Liver (tissue), 3 donors: ENCODE data around the gene HUWE1.

Experiments
- EGR1 ChIP-seq, 2 donors: IDR thresholded peaks; 2 replicates each; pipeline ENCODE4 v1.6.1; 2016 to 2018; ENCODE audit warnings: antibody characterized with exemption in 2 of 2, low read depth in 2 of 2
- FOXA1 ChIP-seq: IDR thresholded peaks from 2 replicates; pipeline ENCODE4 v1.6.1; 2016; ENCODE audit warnings: antibody characterized with exemption
- GABPA ChIP-seq, 2 donors: IDR thresholded peaks in 1 of 2; conservative IDR thresholded peaks in 1 of 2; 2 replicates each; pipeline ENCODE4 v1.6.1; 2016; ENCODE audit warnings: antibody characterized with exemption in 2 of 2, mild to moderate bottlenecking in 1 of 2, moderate library complexity in 1 of 2
- JUND ChIP-seq, 2 donors: IDR thresholded peaks; 2 replicates each; pipeline ENCODE4 v1.6.1; 2016; ENCODE audit warnings: antibody characterized with exemption in 2 of 2
- NR2F2 ChIP-seq: IDR thresholded peaks from 2 replicates; pipeline ENCODE4 v1.6.1; 2016; ENCODE audit warnings: antibody characterized with exemption
- RAD21 ChIP-seq, 2 donors: IDR thresholded peaks; 2 replicates each; pipeline ENCODE4 v1.6.1; 2016; ENCODE audit warnings: antibody characterized with exemption in 2 of 2, mild to moderate bottlenecking in 2 of 2
- SP1 ChIP-seq: IDR thresholded peaks from 2 replicates; pipeline ENCODE4 v1.6.1; 2018; ENCODE audit warnings: antibody characterized with exemption, mild to moderate bottlenecking
- TAF1 ChIP-seq: conservative IDR thresholded peaks from 2 replicates; pipeline ENCODE4 v1.6.1; 2016; ENCODE audit warnings: antibody characterized with exemption, mild to moderate bottlenecking
- YY1 ChIP-seq: IDR thresholded peaks from 2 replicates; pipeline ENCODE4 v1.6.1; 2016; ENCODE audit warnings: antibody characterized with exemption, mild to moderate bottlenecking
- TF ChIP-seq, protein P1 (sequence below): fragments of 150-350 bp; IDR thresholded peaks from 2 replicates; pipeline ENCODE4 v1.5.1; 2017; ENCODE audit warnings: improper control_type of control experiment, low read depth, low read length; ENCODE audit not compliant: missing input control
- TF ChIP-seq, protein P2 (sequence below): IDR thresholded peaks from 2 replicates; pipeline ENCODE4 v1.6.1; 2016; ENCODE audit warnings: antibody characterized with exemption, mild to moderate bottlenecking
- TF ChIP-seq, protein P3 (sequence below): IDR thresholded peaks from 2 replicates; pipeline ENCODE4 v1.6.1; 2016; ENCODE audit warnings: antibody characterized with exemption
- TF ChIP-seq, protein P4 (sequence below): IDR thresholded peaks from 2 replicates; pipeline ENCODE4 v1.6.1; 2016; ENCODE audit warnings: antibody characterized with exemption
- TF ChIP-seq, protein P5 (sequence below): IDR thresholded peaks from 2 replicates; pipeline ENCODE4 v1.6.1; 2016; ENCODE audit warnings: antibody characterized with exemption
- donor health status: healthy.
- donor health status: healthy.

DNA sequence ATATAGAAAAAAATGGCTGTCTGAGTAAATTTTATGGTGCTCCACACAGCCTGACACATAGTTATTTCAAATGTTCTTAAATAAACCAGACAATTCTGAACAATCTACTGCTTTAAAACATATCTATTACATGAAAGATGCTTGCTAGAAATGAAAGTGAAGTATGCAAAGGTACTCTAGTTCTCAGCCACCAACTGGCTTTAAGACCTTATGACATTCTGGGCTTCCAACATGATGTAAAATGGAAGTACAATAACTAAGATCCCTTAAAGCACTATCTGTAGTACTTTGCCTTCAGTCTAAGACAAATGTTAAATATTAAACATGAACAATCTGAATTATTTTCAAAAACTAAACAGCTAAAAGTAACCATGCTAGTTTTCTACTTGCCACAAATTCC is 17.3 kb downstream of the HUWE1 start:
- TF ChIP-seq, protein P1, sequence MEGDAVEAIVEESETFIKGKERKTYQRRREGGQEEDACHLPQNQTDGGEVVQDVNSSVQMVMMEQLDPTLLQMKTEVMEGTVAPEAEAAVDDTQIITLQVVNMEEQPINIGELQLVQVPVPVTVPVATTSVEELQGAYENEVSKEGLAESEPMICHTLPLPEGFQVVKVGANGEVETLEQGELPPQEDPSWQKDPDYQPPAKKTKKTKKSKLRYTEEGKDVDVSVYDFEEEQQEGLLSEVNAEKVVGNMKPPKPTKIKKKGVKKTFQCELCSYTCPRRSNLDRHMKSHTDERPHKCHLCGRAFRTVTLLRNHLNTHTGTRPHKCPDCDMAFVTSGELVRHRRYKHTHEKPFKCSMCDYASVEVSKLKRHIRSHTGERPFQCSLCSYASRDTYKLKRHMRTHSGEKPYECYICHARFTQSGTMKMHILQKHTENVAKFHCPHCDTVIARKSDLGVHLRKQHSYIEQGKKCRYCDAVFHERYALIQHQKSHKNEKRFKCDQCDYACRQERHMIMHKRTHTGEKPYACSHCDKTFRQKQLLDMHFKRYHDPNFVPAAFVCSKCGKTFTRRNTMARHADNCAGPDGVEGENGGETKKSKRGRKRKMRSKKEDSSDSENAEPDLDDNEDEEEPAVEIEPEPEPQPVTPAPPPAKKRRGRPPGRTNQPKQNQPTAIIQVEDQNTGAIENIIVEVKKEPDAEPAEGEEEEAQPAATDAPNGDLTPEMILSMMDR, result no peak
- TF ChIP-seq TAF1 (no peak), JUND (IDR thresholded peaks at IDR 0.05) (no peak), GABPA (IDR thresholded peaks at IDR 0.05 in 1 of 2, conservative IDR thresholded peaks at IDR 0.05 in 1 of 2) (no peak), FOXA1 (no peak), RAD21 (IDR thresholded peaks at IDR 0.05) (no peak), EGR1 (IDR thresholded peaks at IDR 0.05; ENCODE audit: low read depth in 2 of 2) (no peak), YY1 (no peak), NR2F2 (no peak), SP1 (no peak)
- TF ChIP-seq, protein P2, sequence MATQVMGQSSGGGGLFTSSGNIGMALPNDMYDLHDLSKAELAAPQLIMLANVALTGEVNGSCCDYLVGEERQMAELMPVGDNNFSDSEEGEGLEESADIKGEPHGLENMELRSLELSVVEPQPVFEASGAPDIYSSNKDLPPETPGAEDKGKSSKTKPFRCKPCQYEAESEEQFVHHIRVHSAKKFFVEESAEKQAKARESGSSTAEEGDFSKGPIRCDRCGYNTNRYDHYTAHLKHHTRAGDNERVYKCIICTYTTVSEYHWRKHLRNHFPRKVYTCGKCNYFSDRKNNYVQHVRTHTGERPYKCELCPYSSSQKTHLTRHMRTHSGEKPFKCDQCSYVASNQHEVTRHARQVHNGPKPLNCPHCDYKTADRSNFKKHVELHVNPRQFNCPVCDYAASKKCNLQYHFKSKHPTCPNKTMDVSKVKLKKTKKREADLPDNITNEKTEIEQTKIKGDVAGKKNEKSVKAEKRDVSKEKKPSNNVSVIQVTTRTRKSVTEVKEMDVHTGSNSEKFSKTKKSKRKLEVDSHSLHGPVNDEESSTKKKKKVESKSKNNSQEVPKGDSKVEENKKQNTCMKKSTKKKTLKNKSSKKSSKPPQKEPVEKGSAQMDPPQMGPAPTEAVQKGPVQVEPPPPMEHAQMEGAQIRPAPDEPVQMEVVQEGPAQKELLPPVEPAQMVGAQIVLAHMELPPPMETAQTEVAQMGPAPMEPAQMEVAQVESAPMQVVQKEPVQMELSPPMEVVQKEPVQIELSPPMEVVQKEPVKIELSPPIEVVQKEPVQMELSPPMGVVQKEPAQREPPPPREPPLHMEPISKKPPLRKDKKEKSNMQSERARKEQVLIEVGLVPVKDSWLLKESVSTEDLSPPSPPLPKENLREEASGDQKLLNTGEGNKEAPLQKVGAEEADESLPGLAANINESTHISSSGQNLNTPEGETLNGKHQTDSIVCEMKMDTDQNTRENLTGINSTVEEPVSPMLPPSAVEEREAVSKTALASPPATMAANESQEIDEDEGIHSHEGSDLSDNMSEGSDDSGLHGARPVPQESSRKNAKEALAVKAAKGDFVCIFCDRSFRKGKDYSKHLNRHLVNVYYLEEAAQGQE, result no peak
- TF ChIP-seq, protein P3, sequence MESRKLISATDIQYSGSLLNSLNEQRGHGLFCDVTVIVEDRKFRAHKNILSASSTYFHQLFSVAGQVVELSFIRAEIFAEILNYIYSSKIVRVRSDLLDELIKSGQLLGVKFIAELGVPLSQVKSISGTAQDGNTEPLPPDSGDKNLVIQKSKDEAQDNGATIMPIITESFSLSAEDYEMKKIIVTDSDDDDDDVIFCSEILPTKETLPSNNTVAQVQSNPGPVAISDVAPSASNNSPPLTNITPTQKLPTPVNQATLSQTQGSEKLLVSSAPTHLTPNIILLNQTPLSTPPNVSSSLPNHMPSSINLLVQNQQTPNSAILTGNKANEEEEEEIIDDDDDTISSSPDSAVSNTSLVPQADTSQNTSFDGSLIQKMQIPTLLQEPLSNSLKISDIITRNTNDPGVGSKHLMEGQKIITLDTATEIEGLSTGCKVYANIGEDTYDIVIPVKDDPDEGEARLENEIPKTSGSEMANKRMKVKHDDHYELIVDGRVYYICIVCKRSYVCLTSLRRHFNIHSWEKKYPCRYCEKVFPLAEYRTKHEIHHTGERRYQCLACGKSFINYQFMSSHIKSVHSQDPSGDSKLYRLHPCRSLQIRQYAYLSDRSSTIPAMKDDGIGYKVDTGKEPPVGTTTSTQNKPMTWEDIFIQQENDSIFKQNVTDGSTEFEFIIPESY, result no peak
- TF ChIP-seq, protein P4, sequence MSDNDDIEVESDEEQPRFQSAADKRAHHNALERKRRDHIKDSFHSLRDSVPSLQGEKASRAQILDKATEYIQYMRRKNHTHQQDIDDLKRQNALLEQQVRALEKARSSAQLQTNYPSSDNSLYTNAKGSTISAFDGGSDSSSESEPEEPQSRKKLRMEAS, result no peak
- TF ChIP-seq, protein P5, sequence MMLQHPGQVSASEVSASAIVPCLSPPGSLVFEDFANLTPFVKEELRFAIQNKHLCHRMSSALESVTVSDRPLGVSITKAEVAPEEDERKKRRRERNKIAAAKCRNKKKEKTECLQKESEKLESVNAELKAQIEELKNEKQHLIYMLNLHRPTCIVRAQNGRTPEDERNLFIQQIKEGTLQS, result no peak
